ENCODE measurements around the gene DHX35.

GRCh38 chr20:39083761-39084160 is 121.6 kb downstream of the DHX35 start:
- TF ChIP-seq POLR2AphosphoS5 (IDR thresholded peaks at IDR 0.05; ENCODE audit: borderline replicate concordance, low read depth, low read length): no peak
- no peak for TF ChIP-seq EZH2 (IDR thresholded peaks at IDR 0.05)

Data from SK-N-MC (cell line).